ENCODE measurements around the gene NALCN.

NALCN gene

DNA sequence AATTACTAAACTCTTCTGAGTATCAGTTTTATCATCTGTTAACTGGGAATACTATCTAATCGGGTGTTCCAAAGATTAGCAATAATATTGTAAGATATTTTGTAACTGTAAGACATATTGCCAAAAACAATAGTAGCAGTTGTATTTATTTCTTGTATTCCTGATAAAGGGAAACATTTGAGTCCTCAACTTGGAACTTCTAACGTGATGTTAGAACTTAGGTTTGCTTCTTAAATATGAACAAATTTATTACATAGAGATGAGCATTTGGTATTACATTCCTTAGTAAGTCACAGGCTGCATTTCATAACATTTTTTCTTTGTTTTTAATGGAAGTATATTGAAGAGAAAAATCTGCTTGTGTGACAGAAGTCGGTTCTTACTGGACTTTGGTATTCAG is 225.3 kb downstream of the NALCN start:
- Mint-ChIP-seq H3K9me3 (no peaks in the 10 kb centered on the region), H3K36me3 (ENCODE audit: low read depth) (no peaks in the 10 kb centered on the region), H3K4me3 (no peak overlapping the region), H3K27me3 (no peaks in the 10 kb centered on the region), H3K27ac (no peak overlapping the region), H3K4me1 (ENCODE audit: low read depth) (no peaks in the 10 kb centered on the region)

DNA sequence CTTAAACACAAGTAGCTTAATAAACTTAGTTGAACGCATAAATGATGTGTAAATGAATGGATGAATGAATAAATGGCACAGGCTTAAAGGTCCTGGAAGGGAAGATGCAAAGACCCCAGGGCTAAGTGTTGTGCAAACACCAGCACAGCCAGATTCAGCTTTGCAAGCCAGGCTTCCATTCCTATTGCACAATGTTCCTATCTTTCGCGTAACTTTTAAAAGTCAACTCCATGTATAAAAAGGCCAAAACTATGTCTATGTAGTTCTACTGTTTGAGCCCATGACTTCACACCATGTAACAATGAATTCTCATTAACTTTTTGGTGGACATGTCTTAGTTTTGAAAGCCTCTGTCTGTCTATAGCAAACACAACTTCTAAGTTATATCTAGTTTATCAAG is 226.0 kb downstream of the NALCN start:
- Mint-ChIP-seq H3K36me3 (ENCODE audit: low read depth) (no peaks in the 10 kb centered on the region), H3K27ac (no peak overlapping the region), H3K4me1 (ENCODE audit: low read depth) (no peaks in the 10 kb centered on the region), H3K9me3 (no peaks in the 10 kb centered on the region), H3K4me3 (no peak overlapping the region), H3K27me3 (no peaks in the 10 kb centered on the region)

DNA sequence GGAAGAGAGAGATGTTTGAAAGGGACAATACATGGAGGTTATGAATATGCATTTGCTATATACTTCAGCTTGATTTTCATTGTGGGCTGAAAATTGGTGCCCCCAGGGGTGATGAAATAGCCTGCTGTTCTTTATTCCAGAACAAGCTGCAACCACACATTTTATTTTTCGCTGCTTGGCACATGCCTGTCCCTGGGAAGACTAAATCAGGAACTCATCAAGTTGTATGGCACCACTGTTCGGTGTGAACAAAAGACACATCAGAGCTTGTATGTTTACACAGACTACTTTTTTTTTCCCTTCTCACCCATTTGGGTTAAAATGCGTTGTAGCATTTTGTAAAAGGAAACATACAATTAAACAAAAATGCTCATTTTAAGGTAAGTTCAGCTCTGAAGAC is 230.7 kb downstream of the NALCN start:
- Mint-ChIP-seq H3K27me3 (no peaks in the 10 kb centered on the region), H3K4me3 (no peak overlapping the region), H3K4me1 (ENCODE audit: low read depth) (no peaks in the 10 kb centered on the region), H3K9me3 (no peaks in the 10 kb centered on the region), H3K36me3 (ENCODE audit: low read depth) (no peaks in the 10 kb centered on the region), H3K27ac (no peak overlapping the region)

DNA sequence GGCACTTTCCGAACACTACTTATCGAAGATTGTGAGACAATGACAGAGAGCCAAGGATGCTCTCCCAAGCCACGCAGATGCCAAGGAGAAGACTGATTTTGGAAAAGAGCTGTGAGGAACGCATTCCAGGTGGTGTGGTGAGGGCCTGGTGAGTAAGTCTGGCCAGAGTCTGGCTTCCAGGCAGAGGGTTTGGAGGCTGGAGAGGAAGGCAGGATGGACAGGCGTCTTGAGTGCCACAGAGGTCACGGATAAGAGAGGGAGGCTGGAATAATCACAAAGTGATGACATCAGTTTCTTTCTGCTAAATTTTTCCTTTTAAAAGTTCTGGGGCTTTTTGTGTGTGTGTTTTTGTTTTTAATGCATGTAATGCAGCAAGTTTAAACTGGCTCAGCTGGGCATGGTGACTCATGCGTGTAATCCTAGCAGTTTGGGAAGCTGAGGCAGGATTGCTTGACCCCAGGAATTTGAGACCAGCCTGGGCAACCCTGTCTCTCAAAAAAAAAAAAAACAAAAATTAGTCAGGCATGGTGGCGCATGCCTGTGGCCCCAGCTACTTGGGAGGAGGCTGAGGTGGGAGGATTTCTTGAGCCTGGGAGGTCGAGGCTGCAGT is 235.1 kb downstream of the NALCN start:
- Mint-ChIP-seq H3K27me3 (no peaks in the 10 kb centered on the region), H3K4me3 (no peak overlapping the region), H3K4me1 (ENCODE audit: low read depth) (no peaks in the 10 kb centered on the region), H3K27ac (no peak overlapping the region), H3K36me3 (ENCODE audit: low read depth) (no peaks in the 10 kb centered on the region), H3K9me3 (no peaks in the 10 kb centered on the region)

DNA sequence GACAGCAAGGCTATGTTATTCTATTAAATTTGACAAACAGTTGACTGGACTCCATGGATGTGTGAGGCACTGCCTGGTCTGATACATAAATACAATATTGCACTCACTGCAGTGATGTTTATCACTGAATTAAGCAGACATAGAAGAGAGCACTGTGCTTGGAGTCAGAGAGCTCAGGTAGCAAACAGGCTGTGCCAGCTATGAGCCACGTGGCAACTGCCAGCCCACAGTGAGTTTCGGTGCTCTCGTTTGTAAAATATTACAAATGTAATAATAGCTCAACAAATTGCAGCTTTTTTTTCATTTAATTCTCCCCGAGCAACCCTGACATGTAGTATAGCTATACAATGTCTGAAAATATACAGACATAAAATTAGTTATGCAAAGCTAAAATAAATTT is 237.3 kb downstream of the NALCN start:
- Mint-ChIP-seq H3K4me1 (ENCODE audit: low read depth) (no peaks in the 10 kb centered on the region), H3K9me3 (no peaks in the 10 kb centered on the region), H3K27ac (no peak overlapping the region), H3K27me3 (no peaks in the 10 kb centered on the region), H3K4me3 (no peak overlapping the region), H3K36me3 (ENCODE audit: low read depth) (no peaks in the 10 kb centered on the region)

DNA sequence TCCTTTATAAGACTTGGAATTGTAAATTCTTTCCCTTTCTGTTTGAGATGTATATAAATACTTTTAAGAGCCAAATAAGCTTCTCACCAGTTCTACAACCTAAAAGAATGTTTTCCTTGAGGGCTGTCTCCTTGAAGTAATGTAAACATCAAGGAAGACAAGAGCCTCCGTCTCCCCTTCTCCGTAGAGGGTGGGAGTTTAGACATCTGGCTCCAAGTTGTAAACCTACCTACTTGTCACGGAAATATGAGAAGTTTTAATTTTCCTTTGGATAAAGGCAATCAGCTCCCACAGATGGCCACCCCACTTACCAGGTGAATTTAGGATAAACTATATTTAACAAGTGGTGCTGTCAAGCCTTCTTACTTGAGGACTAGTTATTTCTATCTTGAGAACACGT is 237.9 kb downstream of the NALCN start:
- H3K9me3 Mint-ChIP-seq = no peaks in the 10 kb centered on the region
- H3K36me3 Mint-ChIP-seq (ENCODE audit: low read depth) = no peaks in the 10 kb centered on the region
- peaks cover 3% of the 10 kb centered on the region for H3K27me3 Mint-ChIP-seq
- H3K27ac Mint-ChIP-seq = no peak overlapping the region
- no peak overlapping the region for H3K4me3 Mint-ChIP-seq
- no peaks in the 10 kb centered on the region for H3K4me1 Mint-ChIP-seq (ENCODE audit: low read depth)

DNA sequence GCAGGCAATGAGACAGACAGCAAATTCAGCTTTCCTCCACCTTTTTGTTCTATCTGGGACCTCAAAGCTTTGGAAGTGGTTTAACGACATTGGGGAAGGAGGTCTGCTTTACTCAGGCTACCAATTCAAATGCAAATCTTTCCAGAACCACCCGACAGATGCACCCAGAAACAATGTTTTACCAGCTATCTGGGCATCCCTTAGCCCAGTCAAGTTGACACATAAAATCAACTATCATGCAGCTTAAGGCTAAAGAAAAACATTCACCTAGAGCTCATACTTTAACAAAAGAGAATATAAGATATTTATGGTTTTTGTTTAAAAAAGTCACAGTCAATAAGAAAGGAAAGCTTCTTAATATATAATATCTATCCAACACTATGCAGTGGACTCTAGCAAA is 246.0 kb downstream of the NALCN start:
- Mint-ChIP-seq H3K9me3 (no peaks in the 10 kb centered on the region), H3K4me1 (ENCODE audit: low read depth) (no peaks in the 10 kb centered on the region), H3K36me3 (ENCODE audit: low read depth) (no peaks in the 10 kb centered on the region), H3K27me3 (peaks cover 8% of the 10 kb centered on the region), H3K4me3 (no peak overlapping the region), H3K27ac (no peak overlapping the region)

DNA sequence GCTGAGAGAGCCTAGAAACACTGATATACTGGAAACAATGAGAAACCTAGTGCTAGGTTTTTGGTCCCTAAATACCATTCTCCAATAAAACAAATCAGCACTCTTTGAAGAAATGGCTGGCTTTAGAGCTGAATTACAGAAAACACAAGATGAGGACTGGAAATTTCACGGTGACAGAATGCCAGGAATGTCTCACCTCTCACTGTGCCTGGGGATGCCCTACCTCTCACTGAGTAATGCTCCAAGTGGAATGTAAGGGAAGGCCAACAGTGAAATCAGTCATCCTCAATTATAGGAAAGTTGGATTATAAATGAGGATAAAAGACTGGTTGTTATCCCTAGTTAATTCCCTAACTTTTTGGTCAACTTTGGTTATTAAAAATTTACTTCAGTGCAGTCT is 259.0 kb downstream of the NALCN start:
- no peaks in the 10 kb centered on the region for H3K36me3 Mint-ChIP-seq (ENCODE audit: low read depth)
- no peak overlapping the region for H3K4me3 Mint-ChIP-seq
- no peaks in the 10 kb centered on the region for H3K9me3 Mint-ChIP-seq
- no peaks in the 10 kb centered on the region for H3K4me1 Mint-ChIP-seq (ENCODE audit: low read depth)
- H3K27me3 Mint-ChIP-seq = peaks cover 34% of the 10 kb centered on the region
- no peak overlapping the region for H3K27ac Mint-ChIP-seq

DNA sequence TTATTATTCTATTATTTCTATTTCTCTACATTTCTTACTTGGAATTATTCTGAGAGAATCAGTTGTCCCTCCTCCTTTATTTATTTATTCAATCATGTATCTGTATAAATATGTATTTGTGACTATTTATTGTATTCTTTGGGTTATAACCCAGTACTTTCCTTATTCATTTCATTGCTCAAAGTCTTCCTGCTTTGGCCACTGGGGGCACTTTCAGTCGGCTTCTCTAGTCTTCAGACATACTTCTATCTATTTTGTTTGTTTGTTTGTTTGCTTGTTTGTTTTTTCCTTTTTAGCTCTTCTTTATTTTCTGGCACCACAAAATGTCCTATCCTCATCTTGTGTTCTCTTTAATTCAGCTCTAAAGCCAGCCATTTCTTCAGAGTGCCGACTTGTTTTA is 260.4 kb downstream of the NALCN start:
- H3K4me1 Mint-ChIP-seq (ENCODE audit: low read depth) = no peaks in the 10 kb centered on the region
- H3K27ac Mint-ChIP-seq = no peak overlapping the region
- peaks cover 31% of the 10 kb centered on the region for H3K27me3 Mint-ChIP-seq
- H3K4me3 Mint-ChIP-seq = no peak overlapping the region
- no peaks in the 10 kb centered on the region for H3K9me3 Mint-ChIP-seq
- H3K36me3 Mint-ChIP-seq (ENCODE audit: low read depth) = no peaks in the 10 kb centered on the region

DNA sequence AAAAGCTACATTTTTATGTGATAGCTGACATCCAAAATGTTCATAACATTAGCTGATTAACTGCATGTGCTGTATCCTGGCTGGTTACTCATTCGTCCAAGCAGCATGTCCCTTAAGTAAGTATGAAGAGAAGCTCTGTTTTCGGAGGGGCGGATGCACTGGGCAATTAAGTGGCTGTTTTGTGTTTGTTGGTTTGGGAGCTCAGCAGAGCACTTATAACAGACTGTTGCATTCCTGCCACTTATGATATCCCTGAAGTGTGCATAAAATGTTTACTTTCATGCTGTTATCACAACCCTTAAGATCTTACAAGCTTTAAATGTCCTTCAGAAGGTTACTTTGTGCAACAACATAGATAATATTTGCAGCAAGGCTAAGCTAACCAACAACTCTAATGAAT is 264.1 kb downstream of the NALCN start:
- Mint-ChIP-seq H3K27ac (no peak overlapping the region), H3K4me1 (ENCODE audit: low read depth) (no peaks in the 10 kb centered on the region), H3K4me3 (no peak overlapping the region), H3K9me3 (no peaks in the 10 kb centered on the region), H3K36me3 (ENCODE audit: low read depth) (no peaks in the 10 kb centered on the region), H3K27me3 (peaks cover 41% of the 10 kb centered on the region)

DNA sequence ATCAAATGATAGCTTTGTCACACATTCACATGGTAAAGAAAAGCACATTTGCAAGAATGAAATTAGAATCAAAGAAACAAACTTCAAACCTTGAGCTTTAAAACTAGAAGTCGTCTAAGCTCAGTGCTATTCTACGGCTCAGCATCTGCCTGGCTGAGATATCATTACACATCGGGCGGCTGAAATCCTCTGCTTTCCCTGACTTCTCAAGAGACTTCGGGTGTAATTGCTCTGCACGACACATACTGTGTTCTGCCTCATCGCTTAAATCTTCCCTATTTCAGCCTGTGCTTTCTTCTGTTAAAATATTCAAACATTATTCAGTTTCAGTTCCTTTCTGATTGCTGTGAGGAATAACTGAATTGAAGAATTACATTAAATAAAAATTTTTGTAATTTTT is 265.3 kb downstream of the NALCN start:
- no peak overlapping the region for H3K4me3 Mint-ChIP-seq
- H3K27me3 Mint-ChIP-seq = peaks cover 41% of the 10 kb centered on the region
- no peaks in the 10 kb centered on the region for H3K9me3 Mint-ChIP-seq
- no peak overlapping the region for H3K27ac Mint-ChIP-seq
- no peaks in the 10 kb centered on the region for H3K4me1 Mint-ChIP-seq (ENCODE audit: low read depth)
- H3K36me3 Mint-ChIP-seq (ENCODE audit: low read depth) = no peaks in the 10 kb centered on the region

DNA sequence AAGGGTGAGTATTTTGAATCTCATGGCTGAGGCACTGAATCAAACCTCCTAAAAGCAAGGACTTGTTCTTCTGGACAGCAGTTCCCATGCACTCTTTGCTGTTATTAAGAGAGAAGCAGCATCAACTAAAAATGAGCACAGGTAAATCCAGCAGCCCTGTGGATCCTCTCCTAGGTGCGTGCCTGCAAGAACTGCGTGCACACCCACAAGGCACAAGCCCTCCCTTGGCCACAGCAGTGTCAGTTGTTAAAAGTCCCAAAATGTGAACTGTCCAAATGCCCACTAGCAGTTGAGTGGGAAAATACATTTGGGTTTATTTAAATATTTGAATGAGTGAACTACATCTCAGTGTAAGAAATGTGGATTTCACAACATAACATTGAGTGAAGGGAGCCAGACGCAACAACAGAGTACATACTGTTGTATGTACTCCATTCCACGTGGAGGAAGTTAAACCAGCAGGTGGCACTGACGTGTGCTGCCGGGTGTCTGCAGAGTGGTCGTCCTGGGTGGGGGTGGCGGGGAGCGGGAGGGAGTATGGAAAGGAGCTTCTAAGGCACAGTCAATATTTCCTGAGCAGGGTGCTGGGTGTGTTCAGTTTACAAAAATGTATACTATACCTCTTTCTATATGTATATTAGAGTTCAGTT is 266.4 kb downstream of the NALCN start:
- H3K9me3 Mint-ChIP-seq = no peaks in the 10 kb centered on the region

DNA sequence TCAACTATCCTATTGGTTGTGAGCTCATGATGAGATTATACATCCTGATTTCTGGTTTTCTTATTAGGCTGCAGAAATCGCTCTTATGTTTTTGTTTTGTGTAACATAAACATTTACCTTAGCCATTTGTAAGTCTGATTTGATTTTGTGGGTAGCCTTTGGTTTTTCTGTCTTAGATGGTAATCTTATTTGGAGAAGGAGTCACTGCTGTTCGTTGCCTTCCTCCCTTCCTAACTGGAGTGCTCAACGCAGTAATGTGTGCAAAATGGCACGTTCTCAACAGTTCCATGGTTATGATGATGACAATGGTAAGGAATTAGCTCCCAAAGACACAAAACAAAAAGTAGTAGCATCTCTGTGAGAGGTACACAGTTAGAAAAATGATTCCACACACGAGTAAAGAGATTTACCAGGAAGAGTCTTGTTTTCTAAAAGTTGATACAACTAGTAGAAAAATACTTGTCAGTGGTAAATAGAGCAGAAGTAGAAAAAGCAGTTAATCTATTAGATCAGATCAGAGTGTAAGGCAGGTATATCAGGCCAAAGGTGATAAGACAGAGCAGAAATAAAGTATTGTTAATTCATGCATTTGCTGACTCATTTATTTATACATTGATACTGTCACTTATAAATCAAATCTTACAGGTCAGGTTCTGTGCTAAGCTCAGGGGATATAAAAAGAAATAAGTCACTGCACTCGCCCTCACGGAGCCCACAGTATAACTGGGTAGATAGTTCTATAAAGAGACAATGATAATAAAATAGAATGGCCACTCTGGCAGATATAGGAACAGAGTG is 270.0 kb downstream of the NALCN start:
- H3K27me3 Mint-ChIP-seq = peaks cover 30% of the 10 kb centered on the region
- no peak overlapping the region for H3K4me3 Mint-ChIP-seq
- no peaks in the 10 kb centered on the region for H3K4me1 Mint-ChIP-seq (ENCODE audit: low read depth)
- H3K9me3 Mint-ChIP-seq = no peaks in the 10 kb centered on the region
- H3K36me3 Mint-ChIP-seq (ENCODE audit: low read depth) = no peaks in the 10 kb centered on the region
- H3K27ac Mint-ChIP-seq = no peak overlapping the region

More for the DNA sequence above, 266.4 kb downstream of the NALCN start:
- peaks cover 41% of the 10 kb centered on the region for H3K27me3 Mint-ChIP-seq
- H3K27ac Mint-ChIP-seq = no peak overlapping the region
- H3K4me3 Mint-ChIP-seq = no peak overlapping the region
- no peaks in the 10 kb centered on the region for H3K36me3 Mint-ChIP-seq (ENCODE audit: low read depth)
- H3K4me1 Mint-ChIP-seq (ENCODE audit: low read depth) = no peaks in the 10 kb centered on the region

DNA sequence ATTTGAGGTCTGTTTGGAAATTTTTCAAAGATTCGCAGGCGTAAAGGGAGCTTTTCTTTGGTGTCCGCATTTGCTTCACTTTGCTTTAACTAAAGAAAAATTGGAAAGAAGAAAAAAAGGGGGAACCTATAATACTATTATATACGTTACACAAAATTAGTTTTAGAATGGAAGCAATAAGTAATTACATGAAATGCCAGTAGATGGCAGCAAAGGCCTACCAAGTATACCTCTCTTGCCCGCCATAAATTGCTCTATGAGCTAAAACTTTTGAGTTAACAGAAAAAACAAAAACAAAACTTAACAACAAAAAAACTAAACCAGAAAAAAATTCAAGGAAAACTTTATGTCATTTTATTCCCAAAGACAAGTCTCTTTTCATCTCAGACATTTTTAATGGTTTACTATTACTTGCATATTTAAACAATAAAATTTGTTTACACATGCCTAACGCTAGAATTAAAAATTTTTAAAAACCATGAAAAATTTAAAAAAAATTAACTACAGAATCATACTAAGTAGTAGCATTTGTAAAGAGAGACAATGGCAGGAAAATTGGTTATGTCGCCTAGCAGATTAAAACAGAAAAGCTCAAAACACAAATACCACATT is 271.4 kb downstream of the NALCN start:
- Mint-ChIP-seq H3K9me3 (no peaks in the 10 kb centered on the region), H3K27ac (no peak overlapping the region), H3K27me3 (peaks cover 38% of the 10 kb centered on the region), H3K4me3 (no peak overlapping the region), H3K4me1 (ENCODE audit: low read depth) (no peaks in the 10 kb centered on the region), H3K36me3 (ENCODE audit: low read depth) (no peaks in the 10 kb centered on the region)

DNA sequence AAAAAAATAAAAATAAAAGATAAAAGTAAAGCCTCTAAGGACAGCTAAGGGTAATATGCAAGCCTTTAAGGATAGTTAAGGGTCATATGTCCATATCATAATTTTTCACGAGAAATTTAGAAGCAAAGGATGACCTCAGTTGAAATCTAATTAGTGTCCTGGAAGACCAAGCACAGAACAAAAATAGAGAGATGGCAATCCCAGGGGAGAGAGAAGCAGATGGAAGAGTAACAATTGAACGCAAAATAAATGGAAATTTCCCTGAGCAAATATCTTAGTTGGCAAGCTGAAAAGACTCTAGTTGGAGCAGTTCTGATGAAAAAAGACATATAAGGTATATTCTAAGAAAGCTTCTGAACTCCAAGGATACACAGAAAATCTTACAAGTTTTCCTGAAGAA is 275.4 kb downstream of the NALCN start:
- Mint-ChIP-seq H3K27ac (no peak overlapping the region), H3K36me3 (ENCODE audit: low read depth) (no peaks in the 10 kb centered on the region), H3K27me3 (peaks cover 47% of the 10 kb centered on the region), H3K4me1 (ENCODE audit: low read depth) (no peaks in the 10 kb centered on the region), H3K9me3 (no peaks in the 10 kb centered on the region), H3K4me3 (no peak overlapping the region)
